IMR-90 (cell line): ENCODE data around the gene TDRD5. TPM values are rescaled to one million over a fixed set of nuclear protein-coding genes. Genes with fewer than 3 reads are reported as not detected.

Source experiments
- ATAC-seq: fragments of 200-7000 bp; cut with Tn5 transposase; 2 replicates; pipeline ENCODE4 v1.9.1; 2020; ENCODE audit warnings: low read depth, mild to moderate bottlenecking, moderate library complexity
- BruUV-seq: library from RNA; stranded (reverse); fragments of 400-500 nt; replicated peaks from 2 replicates; lab custom pipeline; 2021; lab: Mats Ljungman, UMichigan
- CTCF ChIA-PET: fragments of 300-600 bp; formaldehyde crosslinking; extraction: SDS; loops from one replicate; lab custom pipeline; 2021; ENCODE audit warnings: antibody characterized with exemption; lab: Yijun Ruan, JAX
- POLR2A ChIA-PET: fragments of 300-600 bp; sonication (Branson Sonifier 250); formaldehyde crosslinking; loops from one replicate; lab custom pipeline; 2022; ENCODE audit warnings: antibody characterized with exemption; ENCODE audit not compliant: unreplicated experiment; lab: Charles Lee
- DNase-seq: peaks from one replicate; pipeline ENCODE4 v3.0.0; 2013
- H2AFZ ChIP-seq: replicated peaks from 2 replicates; pipeline ENCODE3; 2013; ENCODE audit warnings: low read length, mild to moderate bottlenecking; ENCODE audit not compliant: poor library complexity
- H2AK5ac ChIP-seq: 2 replicates; pipeline ENCODE4 v1.6.1; 2013; ENCODE audit warnings: low read depth, low read length, inconsistent platforms
- H2AK9ac ChIP-seq: replicated peaks from 2 replicates; pipeline ENCODE3; 2013; ENCODE audit warnings: mild to moderate bottlenecking, low read depth, low read length, moderate library complexity; ENCODE audit not compliant: poor library complexity
- H2BK120ac ChIP-seq: 2 replicates; pipeline ENCODE4 v1.6.1; 2013; ENCODE audit warnings: low read depth, low read length, inconsistent platforms
- H2BK15ac ChIP-seq: 3 replicates; pipeline ENCODE4 v1.6.1; 2013; ENCODE audit warnings: low read depth, low read length, inconsistent platforms
- H2BK20ac ChIP-seq: 2 replicates; pipeline ENCODE4 v1.6.1; 2013; ENCODE audit warnings: low read depth, mild to moderate bottlenecking, inconsistent platforms, low read length, moderate library complexity
- H2BK5ac ChIP-seq: 2 replicates; pipeline ENCODE4 v1.6.1; 2013; ENCODE audit warnings: mild to moderate bottlenecking, low read depth, low read length, inconsistent platforms; ENCODE audit not compliant: poor library complexity, severe bottlenecking
- H3K14ac ChIP-seq: replicated peaks from 2 replicates; pipeline ENCODE4 v1.6.1; 2013; ENCODE audit warnings: low read depth, low read length, inconsistent platforms
- H3K18ac ChIP-seq: 2 replicates; pipeline ENCODE4 v1.6.1; 2013; ENCODE audit warnings: low read depth, low read length, control low read depth
- H3K23ac ChIP-seq: 2 replicates; pipeline ENCODE4 v1.6.1; 2013; ENCODE audit warnings: low read depth, low read length, inconsistent platforms
- H3K27ac ChIP-seq: 2 replicates; pipeline ENCODE4 v1.5.1; 2013; ENCODE audit warnings: mild to moderate bottlenecking, control low read depth, low read length; ENCODE audit not compliant: insufficient read depth
- H3K27me3 ChIP-seq: 2 replicates; pipeline ENCODE4 v1.6.1; 2013; ENCODE audit warnings: low read length; ENCODE audit not compliant: control insufficient read depth, insufficient read depth
- H3K36me3 ChIP-seq: 2 replicates; pipeline ENCODE4 v1.6.1; 2013; ENCODE audit warnings: low read length, mixed read lengths; ENCODE audit not compliant: control insufficient read depth, insufficient read depth
- H3K4ac ChIP-seq: 2 replicates; pipeline ENCODE4 v1.6.1; 2013; ENCODE audit warnings: low read depth, low read length, inconsistent platforms
- H3K4me1 ChIP-seq: 2 replicates; pipeline ENCODE4 v1.6.1; 2013; ENCODE audit warnings: low read length, mixed read lengths; ENCODE audit not compliant: control insufficient read depth, insufficient read depth
- H3K4me2 ChIP-seq: 2 replicates; pipeline ENCODE4 v1.6.1; 2013; ENCODE audit warnings: low read depth, mild to moderate bottlenecking, control low read depth, low read length, moderate library complexity
- H3K4me3 ChIP-seq: 2 replicates; pipeline ENCODE4 v1.5.1; 2013; ENCODE audit warnings: low read depth, mild to moderate bottlenecking, control low read depth, low read length, moderate library complexity; ENCODE audit not compliant: insufficient read depth
- H3K56ac ChIP-seq: 2 replicates; pipeline ENCODE4 v1.6.1; 2013; ENCODE audit warnings: low read length, inconsistent platforms; ENCODE audit not compliant: insufficient read depth; ENCODE audit errors: extremely low read depth
- H3K79me1 ChIP-seq, 2 experiments: 2 replicates each; pipeline ENCODE4 v1.6.1; 2013; ENCODE audit warnings: low read length in 2 of 2, inconsistent platforms in 1 of 2, low read depth in 1 of 2
- H3K9ac ChIP-seq: 2 replicates; pipeline ENCODE4 v1.6.1; 2013; ENCODE audit warnings: low read depth, low read length, control low read depth
- H3K9me1 ChIP-seq: 2 replicates; pipeline ENCODE4 v1.6.1; 2013; ENCODE audit warnings: low read length, inconsistent platforms; ENCODE audit not compliant: insufficient read depth
- H3K9me3 ChIP-seq: 2 replicates; pipeline ENCODE4 v1.6.1; 2013; ENCODE audit warnings: low read length; ENCODE audit not compliant: control insufficient read depth, insufficient read depth
- H4K20me1 ChIP-seq: 2 replicates; pipeline ENCODE4 v1.6.1; 2013; ENCODE audit warnings: low read length, inconsistent platforms; ENCODE audit not compliant: insufficient read depth
- H4K5ac ChIP-seq: 2 replicates; pipeline ENCODE4 v1.6.1; 2013; ENCODE audit warnings: mild to moderate bottlenecking, low read depth, low read length, control low read depth
- H4K8ac ChIP-seq, 2 experiments: 2 replicates each; pipeline ENCODE4 v1.6.1; 2013; ENCODE audit warnings: low read depth in 2 of 2, low read length in 2 of 2, control low read depth in 1 of 2, inconsistent platforms in 1 of 2
- H4K91ac ChIP-seq: 2 replicates; pipeline ENCODE4 v1.6.1; 2013; ENCODE audit warnings: low read depth, low read length, inconsistent platforms; ENCODE audit not compliant: insufficient read depth
- CEBPB ChIP-seq: IDR thresholded peaks from 2 replicates; pipeline ENCODE4 v1.6.1; 2012; ENCODE audit warnings: low read depth, low read length, improper control_type of control experiment
- CHD1 ChIP-seq: IDR thresholded peaks from 2 replicates; pipeline ENCODE4 v1.6.1; 2012; ENCODE audit warnings: low read depth, low read length, improper control_type of control experiment
- FOS ChIP-seq: fragments of 150-350 bp; IDR thresholded peaks from 2 replicates; pipeline ENCODE4 v1.6.1; 2016; ENCODE audit warnings: low read depth, low read length
- MAFK ChIP-seq: IDR thresholded peaks from 2 replicates; pipeline ENCODE4 v1.6.1; 2012; ENCODE audit warnings: low read depth, low read length, improper control_type of control experiment
- MAZ ChIP-seq: IDR thresholded peaks from 2 replicates; pipeline ENCODE4 v1.6.1; 2012; ENCODE audit warnings: low read depth, mild to moderate bottlenecking, low read length, improper control_type of control experiment, moderate library complexity, borderline replicate concordance
- MXI1 ChIP-seq: IDR thresholded peaks from 2 replicates; pipeline ENCODE4 v1.6.1; 2012; ENCODE audit warnings: low read depth, mild to moderate bottlenecking, low read length, moderate library complexity, borderline replicate concordance
- POLR2A ChIP-seq: IDR thresholded peaks from 2 replicates; pipeline ENCODE4 v1.6.1; 2012; ENCODE audit warnings: mild to moderate bottlenecking, low read depth, low read length
- RCOR1 ChIP-seq: IDR thresholded peaks from 2 replicates; pipeline ENCODE4 v1.6.1; 2012; ENCODE audit warnings: mild to moderate bottlenecking, low read length, improper control_type of control experiment; ENCODE audit not compliant: insufficient replicate concordance
- RFX5 ChIP-seq: IDR thresholded peaks from 2 replicates; pipeline ENCODE4 v1.8.0; 2012; ENCODE audit warnings: low read depth, mild to moderate bottlenecking, low read length, moderate library complexity
- WGBS, 2 experiments: methylation state at CpG; one replicate each; pipeline versions ENCODE4 v1.1.5 to v1.1.7; 2013; ENCODE audit warnings: missing lambda C conversion rate in 2 of 2; ENCODE audit not compliant: insufficient read length in 1 of 2; ENCODE audit errors: extremely low coverage in 2 of 2; 5-methylcytosine and 5-hydroxymethylcytosine counted together
- dilution Hi-C: fragments of 300-500 bp; cut with HindIII; formaldehyde crosslinking; loops from one replicate; pipeline ENCODE4 v1.14.3; 2018; ENCODE audit warnings: low sequenced_read_pairs; ENCODE audit not compliant: unreplicated experiment
- in situ Hi-C: fragments of 300-500 bp; cut with MboI; formaldehyde crosslinking; loops from 3 replicates; pipeline ENCODE4 v1.14.3; 2019; ENCODE audit warnings: low sequenced_read_pairs, inconsistent platforms, mixed read lengths
- intact Hi-C: fragments of 100-400 bp; cut with micrococcal nuclease; formaldehyde crosslinking; loops from 2 replicates; pipeline ENCODE4 v1.10.0; 2022
- polyA plus RNA-seq, 3 experiments: library from polyadenylated mRNA; depleted of rRNA; stranded (reverse); fragments of >200 nt; gene quantifications; 2 replicates each; pipeline ENCODE4 v1.2.3, GENCODE V29; 2012; ENCODE audit warnings: low replicate concordance in 1 of 3
- total RNA-seq: library from RNA; depleted of rRNA; stranded (reverse); fragments of >200 nt; gene quantifications from 2 replicates; pipeline ENCODE4 v1.2.3, GENCODE V29; 2012
- TF ChIP-seq, protein P1 (sequence below): fragments of 150-350 bp; IDR thresholded peaks from 2 replicates; pipeline ENCODE4 v1.6.1; 2016; ENCODE audit warnings: low read depth, mild to moderate bottlenecking, low read length, moderate library complexity, borderline replicate concordance
- TF ChIP-seq, protein P2 (sequence below): fragments of 150-350 bp; IDR thresholded peaks from 2 replicates; pipeline ENCODE4 v1.6.1; 2017; ENCODE audit warnings: mild to moderate bottlenecking, antibody characterized with exemption, low read length, low read depth

Gene TDRD5
- total and polyA plus RNA-seq, 2 of the 4 experiments (the other 2 are of a cell fraction), result not detected

GRCh38 chr1:179709841-179710329, 118.3 kb downstream of the TDRD5 start:
- Histone ChIP-seq H4K8ac (no peak overlapping the region), H3K27ac (no peak overlapping the region), H3K14ac (no peak overlapping the region), H2BK15ac (no peak overlapping the region), H3K4me2 (no peak overlapping the region), H3K9me3 (no peaks in the 10 kb centered on the region; the same call in 1 of the 2 replicates), H3K23ac (no peak overlapping the region), H3K27me3 (peaks cover 11% of the 10 kb centered on the region), H4K20me1 (no peaks in the 10 kb centered on the region), H2BK120ac (no peak overlapping the region), H3K4ac (no peak overlapping the region), H2AFZ (no peak overlapping the region), H3K18ac (no peak overlapping the region), H4K91ac (no peak overlapping the region), H2BK20ac (no peak overlapping the region), H3K79me1 (no peaks in the 10 kb centered on the region), H3K4me1 (no peaks in the 10 kb centered on the region), H4K5ac (no peak overlapping the region), H3K36me3 (no peaks in the 10 kb centered on the region), H2AK9ac (no peak overlapping the region), H2BK5ac (no peak overlapping the region), H3K9me1 (no peaks in the 10 kb centered on the region), H3K56ac (no peak overlapping the region), H3K9ac (no peak overlapping the region), H2AK5ac (no peak overlapping the region), H3K4me3 (no peak overlapping the region)
- ATAC-seq (no peak), DNase-seq (peak; percentile 72)
- CTCF ChIA-PET, result interaction anchor here (0.8 to 3.7 kb wide), 3 partner anchors 10 to 105 kb away, joined by 3 to 20 read pairs (median 17); no protein-coding TSS in a partner anchor
- POLR2A ChIA-PET, result no interaction called here
- in situ Hi-C loops (loop anchor here (5.0 to 25.0 kb wide), 2 partner anchors 102 to 452 kb away; partner anchors contain the start of gene QSOX1), intact Hi-C loops (loop anchor here (10.0 kb wide), 1 partner anchor 445 kb away; the partner anchor contains the start of gene QSOX1), dilution Hi-C loops (no loop called here)
- TF ChIP-seq POLR2A, result no peak
- no peak for TF ChIP-seq CHD1
- no peak for TF ChIP-seq MXI1
- TF ChIP-seq, protein P1, sequence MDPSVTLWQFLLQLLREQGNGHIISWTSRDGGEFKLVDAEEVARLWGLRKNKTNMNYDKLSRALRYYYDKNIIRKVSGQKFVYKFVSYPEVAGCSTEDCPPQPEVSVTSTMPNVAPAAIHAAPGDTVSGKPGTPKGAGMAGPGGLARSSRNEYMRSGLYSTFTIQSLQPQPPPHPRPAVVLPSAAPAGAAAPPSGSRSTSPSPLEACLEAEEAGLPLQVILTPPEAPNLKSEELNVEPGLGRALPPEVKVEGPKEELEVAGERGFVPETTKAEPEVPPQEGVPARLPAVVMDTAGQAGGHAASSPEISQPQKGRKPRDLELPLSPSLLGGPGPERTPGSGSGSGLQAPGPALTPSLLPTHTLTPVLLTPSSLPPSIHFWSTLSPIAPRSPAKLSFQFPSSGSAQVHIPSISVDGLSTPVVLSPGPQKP, result no peak
- TF ChIP-seq, protein P2, sequence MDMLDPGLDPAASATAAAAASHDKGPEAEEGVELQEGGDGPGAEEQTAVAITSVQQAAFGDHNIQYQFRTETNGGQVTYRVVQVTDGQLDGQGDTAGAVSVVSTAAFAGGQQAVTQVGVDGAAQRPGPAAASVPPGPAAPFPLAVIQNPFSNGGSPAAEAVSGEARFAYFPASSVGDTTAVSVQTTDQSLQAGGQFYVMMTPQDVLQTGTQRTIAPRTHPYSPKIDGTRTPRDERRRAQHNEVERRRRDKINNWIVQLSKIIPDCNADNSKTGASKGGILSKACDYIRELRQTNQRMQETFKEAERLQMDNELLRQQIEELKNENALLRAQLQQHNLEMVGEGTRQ, result no peak
- no peak for TF ChIP-seq MAFK
- no peak for TF ChIP-seq MAZ
- TF ChIP-seq CEBPB, result no peak
- TF ChIP-seq RFX5, result no peak
- no peak for TF ChIP-seq FOS
- TF ChIP-seq RCOR1, result no peak
- BruUV-seq, result no TSS peak
- no CpG with 5 or more reads among the region's 5 CpGs for WGBS, 2 experiments
